Ascending aorta (tissue), 2 donors: ENCODE measurements around the gene UTP15. TPM values are rescaled to one million over a fixed set of nuclear protein-coding genes. Genes with fewer than 3 reads are reported as not detected.

Experiments
- DNase-seq, 2 donors: peaks; one replicate each; pipeline ENCODE4 v3.0.0-alpha.2; 2019; ENCODE audit warnings: low spot score in 2 of 2
- H3K27ac ChIP-seq, 2 donors: fragments of 200-600 bp; sonication (generic); one replicate each; pipeline ENCODE4 v1.5.1; 2016 to 2017; ENCODE audit warnings: mild to moderate bottlenecking in 1 of 2
- H3K27me3 ChIP-seq: fragments of 200-600 bp; sonication (generic); one replicate; pipeline ENCODE4 v1.5.1; 2017
- H3K36me3 ChIP-seq, 2 donors: fragments of 200-600 bp; sonication (generic); one replicate each; pipeline ENCODE4 v1.5.1; 2016
- H3K4me1 ChIP-seq, 2 donors: fragments of 200-600 bp; sonication (generic); one replicate each; pipeline ENCODE4 v1.5.1; 2016 to 2017; ENCODE audit warnings: mild to moderate bottlenecking in 1 of 2
- H3K4me3 ChIP-seq, 2 donors: fragments of 200-600 bp; sonication (generic); one replicate each; pipeline ENCODE4 v1.5.1; 2016 to 2017; ENCODE audit warnings: mild to moderate bottlenecking in 1 of 2
- H3K9me3 ChIP-seq, 2 donors: fragments of 200-600 bp; sonication (generic); one replicate each; pipeline ENCODE4 v1.5.1; 2016
- intact Hi-C: fragments of 100-400 bp; cut with DNase I; formaldehyde crosslinking; loops from one replicate; pipeline ENCODE4 v1.15.1; 2023
- total RNA-seq: library from RNA; depleted of rRNA; stranded (reverse); fragments of >200 nt; gene quantifications from one replicate; pipeline ENCODE4 v1.1.0, GENCODE V29; 2016
- TF ChIP-seq, protein P1 (sequence below), 3 experiments: fragments of 200-600 bp in 2 of 3; fragments of 450-650 bp in 1 of 3; sonication (generic) in 2 of 3; IDR thresholded peaks; one replicate each; pipeline ENCODE4 v1.5.1; 2016 to 2019; ENCODE audit warnings: antibody characterized with exemption in 3 of 3, mild to moderate bottlenecking in 1 of 3, moderate library complexity in 1 of 3

The UTP15 gene
- total RNA-seq, 1 donor from 2014 or later = 4.9 TPM

DNA sequence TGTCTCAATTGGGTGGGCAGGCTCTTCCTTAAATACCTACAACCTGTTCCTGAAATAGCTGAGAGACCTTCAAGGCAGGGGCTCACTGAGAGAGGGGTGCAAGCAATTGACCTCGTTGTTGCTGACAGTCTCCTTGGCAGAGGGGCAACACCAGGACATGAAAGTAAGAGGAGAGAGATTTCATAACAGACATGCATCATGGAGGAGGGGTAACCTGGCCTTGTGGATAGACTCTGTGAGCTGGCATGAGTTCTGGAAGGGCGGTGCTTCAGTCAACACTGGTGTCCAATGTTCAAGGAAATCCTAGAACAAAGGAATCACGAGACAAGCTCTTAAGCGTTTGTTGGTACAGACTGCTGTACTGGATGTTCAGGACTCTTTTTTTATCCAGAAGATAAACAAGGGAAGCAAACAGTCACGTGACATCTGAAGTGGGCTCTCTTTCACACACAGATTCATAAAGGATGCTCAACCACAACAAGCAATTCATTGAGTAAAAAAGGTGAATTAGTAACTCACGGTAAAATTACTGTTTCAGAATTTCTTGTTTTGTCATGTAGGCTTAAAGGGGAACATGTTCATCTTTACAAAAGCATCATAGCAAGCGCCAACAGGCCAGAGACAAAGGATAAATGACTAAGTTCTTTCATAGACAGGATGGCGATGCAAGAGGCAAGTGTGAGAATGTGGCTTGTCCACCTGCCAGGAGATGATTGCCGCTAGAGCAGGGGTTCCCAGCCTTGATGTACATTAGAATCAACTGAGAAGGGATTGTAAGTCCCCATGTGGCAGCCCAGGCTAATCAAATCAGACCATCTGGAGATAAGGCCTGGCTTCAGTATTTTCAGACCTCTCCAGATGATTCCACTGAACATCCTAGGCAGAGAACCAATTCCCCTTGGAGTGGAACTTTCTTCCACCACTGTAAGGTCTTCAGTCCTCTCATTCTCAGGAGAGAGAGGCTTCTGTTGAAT lies 20.8 kb upstream of the UTP15 start:
- Histone ChIP-seq H3K27ac (no peak overlapping the region), H3K27me3 (no peaks in the 10 kb centered on the region), H3K9me3 (no peaks in the 10 kb centered on the region), H3K36me3 (no peaks in the 10 kb centered on the region), H3K4me1 (peaks cover 0 to 7% of the 10 kb centered on the region in 2 donors), H3K4me3 (no peak overlapping the region)
- intact Hi-C loops = no loop called here
- TF ChIP-seq, protein P1, sequence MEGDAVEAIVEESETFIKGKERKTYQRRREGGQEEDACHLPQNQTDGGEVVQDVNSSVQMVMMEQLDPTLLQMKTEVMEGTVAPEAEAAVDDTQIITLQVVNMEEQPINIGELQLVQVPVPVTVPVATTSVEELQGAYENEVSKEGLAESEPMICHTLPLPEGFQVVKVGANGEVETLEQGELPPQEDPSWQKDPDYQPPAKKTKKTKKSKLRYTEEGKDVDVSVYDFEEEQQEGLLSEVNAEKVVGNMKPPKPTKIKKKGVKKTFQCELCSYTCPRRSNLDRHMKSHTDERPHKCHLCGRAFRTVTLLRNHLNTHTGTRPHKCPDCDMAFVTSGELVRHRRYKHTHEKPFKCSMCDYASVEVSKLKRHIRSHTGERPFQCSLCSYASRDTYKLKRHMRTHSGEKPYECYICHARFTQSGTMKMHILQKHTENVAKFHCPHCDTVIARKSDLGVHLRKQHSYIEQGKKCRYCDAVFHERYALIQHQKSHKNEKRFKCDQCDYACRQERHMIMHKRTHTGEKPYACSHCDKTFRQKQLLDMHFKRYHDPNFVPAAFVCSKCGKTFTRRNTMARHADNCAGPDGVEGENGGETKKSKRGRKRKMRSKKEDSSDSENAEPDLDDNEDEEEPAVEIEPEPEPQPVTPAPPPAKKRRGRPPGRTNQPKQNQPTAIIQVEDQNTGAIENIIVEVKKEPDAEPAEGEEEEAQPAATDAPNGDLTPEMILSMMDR (IDR thresholded peaks at IDR 0.05) = no peak
- no peak for DNase-seq

DNA sequence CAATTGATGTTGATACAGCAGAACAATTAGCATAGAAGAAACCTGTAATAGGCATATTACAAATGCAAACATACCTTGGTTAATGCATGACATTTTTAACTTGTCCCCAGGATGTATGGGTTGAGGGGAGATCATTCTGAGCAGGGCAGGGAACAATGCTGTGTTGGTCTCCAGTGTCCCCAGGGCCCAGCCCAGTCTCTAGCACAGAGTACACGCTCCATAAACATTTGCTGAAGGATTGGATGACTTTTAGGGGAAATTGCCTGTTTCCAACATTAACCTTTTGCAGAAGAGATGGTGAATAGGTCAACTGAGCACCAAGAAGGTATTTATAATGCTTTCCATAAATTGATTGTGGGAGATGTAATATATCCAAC lies 20.2 kb upstream of the UTP15 start:
- intact Hi-C loops = no loop called here
- Histone ChIP-seq H3K4me3 (no peak overlapping the region), H3K36me3 (no peaks in the 10 kb centered on the region), H3K27ac (no peak overlapping the region), H3K9me3 (no peaks in the 10 kb centered on the region), H3K27me3 (no peaks in the 10 kb centered on the region), H3K4me1 (peaks cover 0 to 5% of the 10 kb centered on the region in 2 donors)
- DNase-seq = no peak
- TF ChIP-seq, protein P1 (IDR thresholded peaks at IDR 0.05) = no peak

DNA sequence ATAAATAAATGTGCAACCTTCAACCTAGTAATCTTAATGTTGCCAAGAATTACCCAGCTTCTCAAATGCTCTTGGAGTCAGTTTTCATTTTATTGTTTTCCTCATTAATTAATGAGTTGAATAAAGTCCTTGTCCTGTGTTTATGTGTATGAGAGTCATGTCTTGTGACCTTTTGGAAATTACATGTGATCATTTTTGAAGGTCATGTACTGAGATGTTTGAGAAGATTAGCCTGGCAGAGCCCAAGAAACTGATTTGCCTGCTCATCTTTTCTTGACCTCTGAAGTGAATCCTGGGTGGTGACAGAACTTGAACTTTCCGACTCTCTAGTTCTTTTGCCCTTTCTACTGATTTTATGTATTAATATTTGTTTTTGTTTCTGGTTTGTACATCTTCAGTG lies 15.5 kb upstream of the UTP15 start:
- Histone ChIP-seq H3K27ac (no peak overlapping the region), H3K27me3 (no peaks in the 10 kb centered on the region), H3K4me3 (no peak overlapping the region), H3K9me3 (no peaks in the 10 kb centered on the region), H3K4me1 (no peaks in the 10 kb centered on the region), H3K36me3 (peaks cover 19 to 34% of the 10 kb centered on the region in 2 donors)
- intact Hi-C loops = no loop called here
- DNase-seq = no peak
- TF ChIP-seq, protein P1 (IDR thresholded peaks at IDR 0.05) = no peak

DNA sequence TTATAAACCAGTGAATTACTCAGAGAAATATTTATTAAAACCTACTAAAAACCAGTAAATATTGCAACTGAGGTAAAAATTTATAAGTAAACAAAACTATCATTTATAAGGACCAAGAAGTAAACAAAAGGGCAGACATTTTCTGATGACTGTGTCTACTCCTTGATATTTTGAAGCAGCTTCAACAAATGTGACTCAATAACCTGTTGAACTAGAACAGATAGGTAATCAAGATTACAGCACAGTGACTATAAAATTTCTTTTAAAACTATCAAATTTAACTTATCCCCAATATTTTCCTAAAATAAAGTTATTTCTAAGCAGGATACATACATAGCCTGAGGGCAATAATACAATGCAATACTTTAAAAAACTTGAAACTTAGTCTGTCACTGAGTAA lies 12.9 kb upstream of the UTP15 start:
- H3K36me3 ChIP-seq = peaks cover 37 to 57% of the 10 kb centered on the region in 2 donors
- H3K27ac ChIP-seq = no peak overlapping the region
- intact Hi-C loops = no loop called here
- H3K27me3 ChIP-seq = no peaks in the 10 kb centered on the region
- no peaks in the 10 kb centered on the region for H3K4me1 ChIP-seq
- DNase-seq = no peak
- H3K4me3 ChIP-seq = no peak overlapping the region
- H3K9me3 ChIP-seq = no peaks in the 10 kb centered on the region
- TF ChIP-seq, protein P1 (IDR thresholded peaks at IDR 0.05) = no peak

DNA sequence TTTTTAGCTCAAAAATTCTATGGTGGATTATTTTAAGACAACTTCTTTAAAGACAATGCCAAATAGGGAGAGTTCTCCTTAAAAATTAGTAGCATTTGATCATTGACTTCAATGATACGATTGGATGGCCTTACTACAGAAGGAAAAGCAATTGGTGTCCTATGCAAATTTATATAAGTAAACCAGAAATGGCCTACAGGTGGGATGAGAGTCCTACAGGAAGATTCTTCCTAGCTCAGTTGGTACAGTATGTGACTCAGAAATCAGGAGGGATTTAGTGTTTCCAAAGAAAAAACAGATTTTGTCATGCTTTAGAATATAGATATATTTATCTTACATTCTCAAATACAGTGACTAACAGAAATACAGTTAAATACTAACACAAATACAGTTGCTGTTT lies 6.6 kb upstream of the UTP15 start:
- Histone ChIP-seq H3K27ac (no peak overlapping the region), H3K9me3 (no peaks in the 10 kb centered on the region), H3K4me3 (no peak overlapping the region), H3K36me3 (peaks cover 39 to 72% of the 10 kb centered on the region in 2 donors), H3K4me1 (peaks cover 0 to 9% of the 10 kb centered on the region in 2 donors), H3K27me3 (no peaks in the 10 kb centered on the region)
- TF ChIP-seq, protein P1 (IDR thresholded peaks at IDR 0.05) = no peak
- DNase-seq = no peak
- intact Hi-C loops = no loop called here
